CD4-positive, alpha-beta T cell treated with Interleukin-6 at 100 ng/mL for 8 hours (primary cell): ENCODE data around the gene EVL.
"Not testable (repeated sequence)": the region's sequence is repeated elsewhere in the genome, so short reads cannot be mapped to it uniquely, and the experiment has no call there.

Experiments used
- DNase-seq: peaks from one replicate; pipeline ENCODE4 v3.0.0-alpha.2; 2020; ENCODE audit warnings: mixed read lengths, low spot score

EVL gene

DNA sequence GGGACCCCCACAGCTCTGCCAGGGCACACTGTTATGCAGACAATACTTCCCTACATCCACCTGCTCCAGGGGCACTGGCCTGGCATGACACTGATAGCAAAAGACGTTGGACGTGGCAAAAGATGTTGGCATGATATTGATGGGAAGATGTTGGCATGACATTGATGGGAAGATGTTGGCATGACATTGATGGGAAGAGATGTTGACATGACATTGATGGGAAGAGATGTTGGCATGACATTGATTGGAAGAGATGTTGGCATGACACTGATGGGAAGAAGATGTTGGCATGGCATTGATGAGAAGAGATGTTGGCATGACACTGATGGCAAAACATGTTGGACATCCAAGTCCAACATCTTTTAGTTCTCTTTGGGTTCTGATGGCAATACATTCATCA lies 105.7 kb downstream of the EVL start:
- DNase-seq: no peak

GRCh38 chr14:100172811-100173210 lies 107.6 kb downstream of the EVL start:
- no peak for DNase-seq

GRCh38 chr14:100173353-100173752 lies 108.1 kb downstream of the EVL start:
- DNase-seq: no peak

- no peak for DNase-seq
These were observed 111.6 kb downstream of the EVL start for GRCh38 chr14:100176811-100177327.

- no peak for DNase-seq
These were observed 113.5 kb downstream of the EVL start for GRCh38 chr14:100178691-100179090.

DNA sequence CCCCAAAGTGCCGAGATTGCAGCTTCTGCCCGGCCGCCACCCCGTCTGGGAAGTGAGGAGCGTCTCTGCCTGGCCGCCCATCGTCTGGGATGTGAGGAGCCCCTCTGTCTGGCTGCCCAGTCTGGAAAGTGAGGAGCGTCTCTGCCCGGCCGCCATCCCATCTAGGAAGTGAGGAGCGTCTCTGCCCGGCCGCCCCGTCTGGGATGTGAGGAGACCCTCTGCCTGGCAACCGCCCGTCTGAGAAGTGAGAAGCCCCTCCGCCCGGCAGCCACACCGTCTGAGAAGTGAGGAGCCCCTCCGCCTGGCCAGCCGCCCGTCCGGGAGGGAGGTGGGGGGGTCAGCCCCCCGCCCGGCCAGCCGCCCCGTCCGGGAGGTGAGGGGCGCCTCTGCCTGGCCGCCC lies 115.4 kb downstream of the EVL start:
- DNase-seq: not testable (repeated sequence)

DNA sequence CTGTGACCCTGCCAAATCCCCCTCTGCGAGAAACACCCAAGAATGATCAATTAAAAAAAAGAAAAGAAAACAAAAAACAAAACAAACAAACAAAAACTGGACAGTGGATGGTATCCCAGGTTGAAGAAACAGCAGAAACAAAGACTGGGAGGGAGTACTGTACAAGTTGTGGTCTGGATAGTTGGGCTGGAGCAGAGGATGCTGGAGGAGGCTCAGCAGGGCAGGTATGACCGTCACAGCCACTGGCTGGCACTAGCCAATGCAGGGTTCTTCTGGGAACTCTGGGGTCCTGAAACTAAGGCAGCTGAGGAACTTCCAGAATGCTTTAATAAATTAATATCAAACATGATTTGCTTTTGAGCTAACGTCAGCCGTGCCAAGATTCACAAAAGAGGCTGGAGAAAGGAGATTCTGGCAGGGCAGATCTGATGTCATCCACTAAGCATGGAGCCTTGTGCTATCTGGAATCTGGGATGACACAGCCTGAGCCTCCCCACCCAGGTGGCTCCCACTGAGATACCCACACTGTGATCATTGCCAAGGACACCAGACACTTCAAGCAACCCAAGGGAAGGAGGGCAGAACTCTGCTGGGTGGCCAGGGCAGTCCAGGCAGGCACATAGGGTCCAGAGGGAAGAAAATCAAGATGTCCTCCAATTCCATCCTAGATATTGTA lies 116.8 kb downstream of the EVL start:
- not testable (repeated sequence) for DNase-seq

DNA sequence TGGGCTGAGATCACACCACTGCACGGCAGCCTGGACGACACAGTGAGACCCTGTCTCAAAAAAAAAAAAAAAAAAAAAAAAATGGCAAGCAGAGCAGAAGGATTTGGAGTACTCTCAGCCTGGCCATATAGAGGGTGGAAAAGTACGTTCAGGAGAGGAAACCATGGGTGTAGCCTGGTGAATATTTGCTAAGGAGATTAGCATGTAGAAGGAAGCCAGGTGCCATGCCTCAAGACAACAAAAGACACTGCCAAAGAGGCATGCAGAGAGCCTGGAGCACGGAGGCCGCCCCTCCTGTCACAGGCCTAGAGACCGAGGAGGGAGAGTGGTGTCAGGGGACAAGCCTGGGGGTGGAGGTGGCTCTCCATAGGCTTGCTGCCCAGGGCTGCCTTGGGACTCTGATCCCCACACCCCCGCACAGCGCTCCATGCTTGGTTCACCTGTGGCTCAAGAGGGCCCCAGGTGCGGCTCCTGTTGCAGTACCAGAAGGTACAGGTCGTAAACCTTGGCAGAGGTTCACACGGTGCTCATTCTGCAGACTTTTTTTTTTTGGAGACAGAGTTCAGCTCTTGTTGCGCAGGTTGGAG lies 122.1 kb downstream of the EVL start:
- no peak for DNase-seq

GRCh38 chr14:100188392-100189030 lies 123.3 kb downstream of the EVL start:
- no peak for DNase-seq

DNA sequence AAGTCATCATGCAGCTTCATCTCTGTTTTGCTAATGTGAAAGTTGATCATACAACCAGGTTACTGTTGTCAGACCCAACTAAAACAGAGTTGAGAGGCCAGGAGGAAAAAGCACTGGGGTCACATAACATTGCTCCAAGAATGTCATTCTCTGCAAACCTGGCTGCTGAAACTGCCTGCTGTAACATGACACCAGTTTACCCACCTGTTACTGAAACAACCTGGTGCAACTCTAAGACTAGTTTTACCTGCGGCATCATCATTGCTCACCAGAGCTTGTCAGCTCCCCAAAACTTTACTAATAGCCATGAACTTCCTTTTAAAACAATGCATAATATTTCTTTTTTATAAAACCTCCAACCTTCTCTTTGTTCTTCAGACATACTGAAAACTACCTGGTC lies 124.9 kb downstream of the EVL start:
- DNase-seq: no peak

DNA sequence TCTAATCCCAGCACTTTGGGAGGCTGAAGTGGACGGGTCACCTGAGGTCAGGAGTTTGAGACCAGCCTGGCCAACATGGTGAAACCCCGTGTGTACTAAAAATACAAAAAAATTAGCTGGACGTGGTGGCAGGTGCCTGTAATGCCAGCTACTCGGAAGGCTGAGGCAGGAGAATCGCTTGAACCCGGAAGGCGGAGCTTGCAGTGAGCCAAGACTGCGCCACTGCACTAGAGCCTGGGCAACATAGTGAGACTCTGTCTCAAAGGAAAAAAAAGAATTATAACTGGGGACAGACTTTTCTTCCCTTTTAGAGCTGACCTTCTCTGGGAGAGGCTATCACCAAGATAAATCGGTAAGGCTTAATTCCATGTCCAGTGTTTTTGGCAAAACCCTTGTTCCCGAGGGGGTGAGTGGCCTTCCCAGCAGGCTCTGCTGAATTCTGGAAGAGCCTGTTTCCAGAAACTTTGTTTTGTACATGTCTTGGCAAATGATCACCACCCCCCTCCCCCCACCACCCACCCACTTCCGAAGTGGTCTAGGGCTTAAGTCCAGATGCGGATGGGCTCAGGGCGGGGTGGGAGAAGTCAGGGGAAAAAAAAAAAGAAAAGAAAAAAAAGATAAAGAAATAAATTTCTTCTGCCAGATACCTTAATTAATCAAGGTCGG lies 126.5 kb downstream of the EVL start:
- no peak for DNase-seq

DNA sequence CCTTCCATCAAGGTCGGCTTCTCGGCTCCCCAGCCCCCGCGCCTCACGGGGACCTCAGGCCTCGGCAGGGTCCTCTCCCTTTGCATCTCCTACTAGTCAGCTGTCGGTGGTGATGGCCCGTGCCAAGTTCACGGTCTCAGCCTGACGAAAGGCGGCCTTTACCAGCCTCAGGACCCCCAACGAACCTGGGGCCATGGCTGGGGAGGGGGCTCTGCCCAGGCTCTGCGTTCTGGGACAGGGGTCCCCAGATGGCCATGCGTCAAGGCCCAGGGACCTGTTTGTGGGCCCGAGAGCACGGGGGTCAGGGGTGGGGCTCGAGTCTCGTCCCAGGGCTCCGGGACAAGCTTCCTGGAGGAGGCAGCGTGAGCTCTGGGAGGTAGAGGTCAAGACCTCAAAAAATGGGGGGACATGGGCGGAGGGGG lies 127.0 kb downstream of the EVL start:
- no peak for DNase-seq

- peak; percentile 100 for DNase-seq
These were observed 127.6 kb downstream of the EVL start for GRCh38 chr14:100192672-100193416.
